IMR-90 (cell line): ENCODE data around the gene SPON1. TPM values are rescaled to one million over a fixed set of nuclear protein-coding genes. Genes with fewer than 3 reads are reported as not detected.

Source experiments
- ATAC-seq: fragments of 200-7000 bp; cut with Tn5 transposase; 2 replicates; pipeline ENCODE4 v1.9.1; 2020; ENCODE audit warnings: low read depth, mild to moderate bottlenecking, moderate library complexity
- BruUV-seq: library from RNA; stranded (reverse); fragments of 400-500 nt; replicated peaks from 2 replicates; lab custom pipeline; 2021; lab: Mats Ljungman, UMichigan
- CTCF ChIA-PET: fragments of 300-600 bp; formaldehyde crosslinking; extraction: SDS; loops from one replicate; lab custom pipeline; 2021; ENCODE audit warnings: antibody characterized with exemption; lab: Yijun Ruan, JAX
- POLR2A ChIA-PET: fragments of 300-600 bp; sonication (Branson Sonifier 250); formaldehyde crosslinking; loops from one replicate; lab custom pipeline; 2022; ENCODE audit warnings: antibody characterized with exemption; ENCODE audit not compliant: unreplicated experiment; lab: Charles Lee
- DNase-seq: peaks from one replicate; pipeline ENCODE4 v3.0.0; 2013
- H2AFZ ChIP-seq: replicated peaks from 2 replicates; pipeline ENCODE3; 2013; ENCODE audit warnings: low read length, mild to moderate bottlenecking; ENCODE audit not compliant: poor library complexity
- H2AK5ac ChIP-seq: 2 replicates; pipeline ENCODE4 v1.6.1; 2013; ENCODE audit warnings: low read depth, low read length, inconsistent platforms
- H2AK9ac ChIP-seq: replicated peaks from 2 replicates; pipeline ENCODE3; 2013; ENCODE audit warnings: mild to moderate bottlenecking, low read depth, low read length, moderate library complexity; ENCODE audit not compliant: poor library complexity
- H2BK120ac ChIP-seq: 2 replicates; pipeline ENCODE4 v1.6.1; 2013; ENCODE audit warnings: low read depth, low read length, inconsistent platforms
- H2BK15ac ChIP-seq: 3 replicates; pipeline ENCODE4 v1.6.1; 2013; ENCODE audit warnings: low read depth, low read length, inconsistent platforms
- H2BK20ac ChIP-seq: 2 replicates; pipeline ENCODE4 v1.6.1; 2013; ENCODE audit warnings: low read depth, mild to moderate bottlenecking, inconsistent platforms, low read length, moderate library complexity
- H2BK5ac ChIP-seq: 2 replicates; pipeline ENCODE4 v1.6.1; 2013; ENCODE audit warnings: mild to moderate bottlenecking, low read depth, low read length, inconsistent platforms; ENCODE audit not compliant: poor library complexity, severe bottlenecking
- H3K14ac ChIP-seq: replicated peaks from 2 replicates; pipeline ENCODE4 v1.6.1; 2013; ENCODE audit warnings: low read depth, low read length, inconsistent platforms
- H3K18ac ChIP-seq: 2 replicates; pipeline ENCODE4 v1.6.1; 2013; ENCODE audit warnings: low read depth, low read length, control low read depth
- H3K23ac ChIP-seq: 2 replicates; pipeline ENCODE4 v1.6.1; 2013; ENCODE audit warnings: low read depth, low read length, inconsistent platforms
- H3K27ac ChIP-seq: 2 replicates; pipeline ENCODE4 v1.5.1; 2013; ENCODE audit warnings: mild to moderate bottlenecking, control low read depth, low read length; ENCODE audit not compliant: insufficient read depth
- H3K27me3 ChIP-seq: 2 replicates; pipeline ENCODE4 v1.6.1; 2013; ENCODE audit warnings: low read length; ENCODE audit not compliant: control insufficient read depth, insufficient read depth
- H3K36me3 ChIP-seq: 2 replicates; pipeline ENCODE4 v1.6.1; 2013; ENCODE audit warnings: low read length, mixed read lengths; ENCODE audit not compliant: control insufficient read depth, insufficient read depth
- H3K4ac ChIP-seq: 2 replicates; pipeline ENCODE4 v1.6.1; 2013; ENCODE audit warnings: low read depth, low read length, inconsistent platforms
- H3K4me1 ChIP-seq: 2 replicates; pipeline ENCODE4 v1.6.1; 2013; ENCODE audit warnings: low read length, mixed read lengths; ENCODE audit not compliant: control insufficient read depth, insufficient read depth
- H3K4me2 ChIP-seq: 2 replicates; pipeline ENCODE4 v1.6.1; 2013; ENCODE audit warnings: low read depth, mild to moderate bottlenecking, control low read depth, low read length, moderate library complexity
- H3K4me3 ChIP-seq: 2 replicates; pipeline ENCODE4 v1.5.1; 2013; ENCODE audit warnings: low read depth, mild to moderate bottlenecking, control low read depth, low read length, moderate library complexity; ENCODE audit not compliant: insufficient read depth
- H3K56ac ChIP-seq: 2 replicates; pipeline ENCODE4 v1.6.1; 2013; ENCODE audit warnings: low read length, inconsistent platforms; ENCODE audit not compliant: insufficient read depth; ENCODE audit errors: extremely low read depth
- H3K79me1 ChIP-seq, 2 experiments: 2 replicates each; pipeline ENCODE4 v1.6.1; 2013; ENCODE audit warnings: low read length in 2 of 2, inconsistent platforms in 1 of 2, low read depth in 1 of 2
- H3K9ac ChIP-seq: 2 replicates; pipeline ENCODE4 v1.6.1; 2013; ENCODE audit warnings: low read depth, low read length, control low read depth
- H3K9me1 ChIP-seq: 2 replicates; pipeline ENCODE4 v1.6.1; 2013; ENCODE audit warnings: low read length, inconsistent platforms; ENCODE audit not compliant: insufficient read depth
- H3K9me3 ChIP-seq: 2 replicates; pipeline ENCODE4 v1.6.1; 2013; ENCODE audit warnings: low read length; ENCODE audit not compliant: control insufficient read depth, insufficient read depth
- H4K20me1 ChIP-seq: 2 replicates; pipeline ENCODE4 v1.6.1; 2013; ENCODE audit warnings: low read length, inconsistent platforms; ENCODE audit not compliant: insufficient read depth
- H4K5ac ChIP-seq: 2 replicates; pipeline ENCODE4 v1.6.1; 2013; ENCODE audit warnings: mild to moderate bottlenecking, low read depth, low read length, control low read depth
- H4K8ac ChIP-seq, 2 experiments: 2 replicates each; pipeline ENCODE4 v1.6.1; 2013; ENCODE audit warnings: low read depth in 2 of 2, low read length in 2 of 2, control low read depth in 1 of 2, inconsistent platforms in 1 of 2
- H4K91ac ChIP-seq: 2 replicates; pipeline ENCODE4 v1.6.1; 2013; ENCODE audit warnings: low read depth, low read length, inconsistent platforms; ENCODE audit not compliant: insufficient read depth
- CEBPB ChIP-seq: IDR thresholded peaks from 2 replicates; pipeline ENCODE4 v1.6.1; 2012; ENCODE audit warnings: low read depth, low read length, improper control_type of control experiment
- MAFK ChIP-seq: IDR thresholded peaks from 2 replicates; pipeline ENCODE4 v1.6.1; 2012; ENCODE audit warnings: low read depth, low read length, improper control_type of control experiment
- MAZ ChIP-seq: IDR thresholded peaks from 2 replicates; pipeline ENCODE4 v1.6.1; 2012; ENCODE audit warnings: low read depth, mild to moderate bottlenecking, low read length, improper control_type of control experiment, moderate library complexity, borderline replicate concordance
- RFX5 ChIP-seq: IDR thresholded peaks from 2 replicates; pipeline ENCODE4 v1.8.0; 2012; ENCODE audit warnings: low read depth, mild to moderate bottlenecking, low read length, moderate library complexity
- WGBS, 2 experiments: methylation state at CpG; one replicate each; pipeline versions ENCODE4 v1.1.5 to v1.1.7; 2013; ENCODE audit warnings: missing lambda C conversion rate in 2 of 2; ENCODE audit not compliant: insufficient read length in 1 of 2; ENCODE audit errors: extremely low coverage in 2 of 2; 5-methylcytosine and 5-hydroxymethylcytosine counted together
- dilution Hi-C: fragments of 300-500 bp; cut with HindIII; formaldehyde crosslinking; loops from one replicate; pipeline ENCODE4 v1.14.3; 2018; ENCODE audit warnings: low sequenced_read_pairs; ENCODE audit not compliant: unreplicated experiment
- in situ Hi-C: fragments of 300-500 bp; cut with MboI; formaldehyde crosslinking; loops from 3 replicates; pipeline ENCODE4 v1.14.3; 2019; ENCODE audit warnings: low sequenced_read_pairs, inconsistent platforms, mixed read lengths
- intact Hi-C: fragments of 100-400 bp; cut with micrococcal nuclease; formaldehyde crosslinking; loops from 2 replicates; pipeline ENCODE4 v1.10.0; 2022
- polyA plus RNA-seq, 3 experiments: library from polyadenylated mRNA; depleted of rRNA; stranded (reverse); fragments of >200 nt; gene quantifications; 2 replicates each; pipeline ENCODE4 v1.2.3, GENCODE V29; 2012; ENCODE audit warnings: low replicate concordance in 1 of 3
- total RNA-seq: library from RNA; depleted of rRNA; stranded (reverse); fragments of >200 nt; gene quantifications from 2 replicates; pipeline ENCODE4 v1.2.3, GENCODE V29; 2012

The SPON1 gene
- total and polyA plus RNA-seq, 2 of the 4 experiments (the other 2 are of a cell fraction): 0.62 to 0.72 TPM

GRCh38 chr11:14228356-14228755, 265.8 kb downstream of the SPON1 start:
- H3K4me2 ChIP-seq: no peak overlapping the region
- no peak overlapping the region for H2AK9ac ChIP-seq
- no peak overlapping the region for H3K9ac ChIP-seq
- H3K56ac ChIP-seq: no peak overlapping the region
- H3K27me3 ChIP-seq: peaks cover 27% of the 10 kb centered on the region
- H3K79me1 ChIP-seq: no peaks in the 10 kb centered on the region
- in situ Hi-C loops: no loop called here
- no CpG with 5 or more reads among the region's 2 CpGs for WGBS, 2 experiments
- no peak overlapping the region for H3K4ac ChIP-seq
- H3K14ac ChIP-seq: no peak overlapping the region
- H2BK120ac ChIP-seq: no peak overlapping the region
- BruUV-seq: no TSS peak
- dilution Hi-C loops: no loop called here
- H3K9me3 ChIP-seq: no peaks in the 10 kb centered on the region; the same call in 1 of the 2 replicates
- POLR2A ChIA-PET: no interaction called here
- no peak overlapping the region for H2AFZ ChIP-seq
- no peak overlapping the region for H2BK5ac ChIP-seq
- H3K36me3 ChIP-seq: no peaks in the 10 kb centered on the region
- H3K23ac ChIP-seq: no peak overlapping the region
- H3K27ac ChIP-seq: no peak overlapping the region
- H4K91ac ChIP-seq: no peak overlapping the region
- H2AK5ac ChIP-seq: no peak overlapping the region
- CTCF ChIA-PET: no interaction called here
- no peaks in the 10 kb centered on the region for H3K9me1 ChIP-seq
- H3K18ac ChIP-seq: no peak overlapping the region
- H4K20me1 ChIP-seq: no peaks in the 10 kb centered on the region
- H2BK20ac ChIP-seq: no peak overlapping the region
- no peaks in the 10 kb centered on the region for H3K4me1 ChIP-seq
- DNase-seq: no peak
- H4K8ac ChIP-seq: no peak overlapping the region
- H3K4me3 ChIP-seq: no peak overlapping the region
- intact Hi-C loops: no loop called here
- H4K5ac ChIP-seq: no peak overlapping the region
- no peak for ATAC-seq
- TF ChIP-seq MAFK: no peak
- TF ChIP-seq MAZ: no peak
- TF ChIP-seq RFX5: no peak
- no peak for TF ChIP-seq CEBPB
- no peak overlapping the region for H2BK15ac ChIP-seq
